GM12892 (cell line): Measurements from ENCODE around the gene ETV1.

Experiments used
- DNase-seq: peaks from one replicate; pipeline ENCODE4 v3.0.0; 2011; ENCODE audit not compliant: insufficient read length
- FAIRE-seq: peaks from 2 replicates; lab custom pipeline; 2011; peaks lifted over from hg19 to GRCh38; lab: Jason Lieb, UNC
- POLR2A ChIP-seq: IDR thresholded peaks from 2 replicates; pipeline ENCODE4 v1.6.1; 2011; ENCODE audit warnings: low read depth, low read length, control low read depth
- POLR2AphosphoS5 ChIP-seq: IDR thresholded peaks from 2 replicates; pipeline ENCODE4 v1.6.1; 2011; ENCODE audit warnings: low read depth, low read length, control low read depth
- TAF1 ChIP-seq: IDR thresholded peaks from 2 replicates; pipeline ENCODE4 v1.6.1; 2011; ENCODE audit warnings: low read depth, mild to moderate bottlenecking, control low read depth, low read length, borderline replicate concordance

ETV1 gene

DNA sequence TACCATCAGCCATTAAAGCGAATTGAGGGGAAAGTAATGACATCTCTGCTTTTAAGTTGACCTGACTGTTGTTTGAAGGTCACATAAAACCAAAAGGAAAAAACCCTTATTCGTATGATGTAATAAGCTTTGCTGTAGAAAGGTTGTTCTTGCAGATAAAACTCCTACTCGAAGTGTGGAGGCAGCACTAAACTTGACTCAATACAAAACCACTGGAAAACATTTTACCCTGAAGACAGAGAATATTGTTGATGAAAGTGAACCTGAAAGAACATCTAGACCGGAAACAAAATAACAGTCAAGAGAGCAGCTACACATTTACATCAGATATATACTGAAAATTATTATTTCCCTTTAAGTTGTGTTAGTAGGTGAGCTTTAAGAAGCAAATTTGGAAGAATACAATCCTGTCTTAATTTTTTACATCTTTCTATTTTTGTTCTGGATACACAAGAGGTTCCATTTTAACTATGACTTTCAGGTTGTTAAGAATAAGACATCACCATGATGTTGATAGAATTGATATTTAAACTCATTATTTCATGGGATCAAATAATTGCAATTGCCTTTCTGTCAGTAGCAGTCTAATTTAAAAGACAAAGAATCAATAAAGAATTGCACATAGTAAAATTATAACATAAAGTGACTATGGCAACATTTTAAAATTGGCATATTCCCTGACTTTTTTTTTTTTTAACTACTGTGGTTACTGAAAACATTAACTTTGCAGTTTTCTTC, 6.4 kb downstream of the ETV1 start:
- no peak for DNase-seq
- no peak for FAIRE-seq
- TF ChIP-seq POLR2A (no peak), POLR2AphosphoS5 (no peak), TAF1 (no peak)

DNA sequence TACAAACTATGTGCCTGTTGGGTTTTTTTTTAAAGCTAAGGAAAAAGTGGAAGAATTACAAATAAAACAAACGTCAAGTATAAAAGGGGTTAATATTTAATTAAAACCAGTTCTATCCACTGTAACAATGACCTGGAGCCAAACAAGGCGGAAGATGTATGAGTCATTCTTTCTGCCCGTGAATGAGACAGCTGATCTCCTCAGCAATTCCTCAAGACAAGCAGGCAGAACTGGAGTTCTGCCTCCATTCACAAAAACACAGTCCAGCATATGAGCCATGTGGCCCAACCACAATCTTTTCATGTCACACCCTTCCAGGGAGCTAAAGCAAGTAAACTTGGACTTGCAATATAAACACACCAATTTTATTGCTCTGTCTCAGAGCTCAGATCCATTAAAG, 8.4 kb downstream of the ETV1 start:
- DNase-seq (no peak), FAIRE-seq (no peak)
- no peak for TF ChIP-seq TAF1
- no peak for TF ChIP-seq POLR2AphosphoS5
- no peak for TF ChIP-seq POLR2A

DNA sequence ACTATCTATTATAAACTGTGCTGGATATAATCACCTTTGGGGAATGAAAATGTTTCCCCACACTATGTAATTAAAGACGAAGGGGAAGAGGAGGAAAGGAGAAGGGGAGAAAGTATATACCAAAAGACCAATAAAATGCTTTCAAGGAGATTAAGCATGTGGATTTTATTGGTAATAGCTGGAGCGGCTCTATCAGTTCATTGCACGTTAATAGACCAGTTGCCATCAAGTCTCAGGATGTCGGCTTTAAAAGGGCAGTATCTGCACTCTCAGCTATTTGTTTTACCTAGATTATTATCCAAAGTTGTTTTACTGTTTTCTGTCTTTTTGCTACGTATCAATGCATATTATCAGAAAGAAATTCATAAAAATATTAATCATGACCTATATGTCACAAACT, 9.0 kb downstream of the ETV1 start:
- FAIRE-seq, result no peak

DNA sequence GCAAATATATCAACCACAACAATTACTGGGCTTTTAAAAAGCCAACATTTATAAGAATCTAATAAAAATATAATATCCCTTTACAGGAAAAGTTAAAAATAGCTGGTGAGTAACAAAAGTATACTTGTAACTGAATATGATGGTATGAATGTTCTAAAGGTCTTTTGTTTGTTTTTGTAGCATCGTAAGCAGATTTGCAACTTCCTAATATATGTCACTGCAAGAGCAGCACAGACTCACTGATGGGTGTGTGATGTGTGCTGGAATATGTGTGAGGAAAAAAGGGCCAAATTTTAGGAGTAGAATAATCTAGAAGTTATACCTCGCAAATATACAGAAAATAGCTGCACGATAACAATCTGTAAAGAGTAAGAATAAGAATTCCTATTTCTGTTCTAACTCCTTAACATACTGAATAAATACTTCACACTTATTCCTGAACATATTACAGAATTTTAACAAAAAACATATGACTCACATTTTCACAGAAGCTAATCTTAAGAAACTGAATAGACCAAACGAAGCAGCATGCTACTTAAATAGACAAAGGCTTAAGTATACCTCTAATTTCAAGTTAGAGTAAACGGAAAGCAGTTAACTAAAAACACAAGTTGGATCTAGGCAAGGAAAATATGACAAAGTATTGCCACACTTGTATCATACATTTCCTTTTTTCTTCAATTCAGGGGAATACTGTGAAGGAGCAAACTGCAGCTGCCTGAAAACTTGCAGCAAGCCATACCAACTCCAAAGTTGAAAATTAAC, 9.6 kb downstream of the ETV1 start:
- no peak for TF ChIP-seq POLR2A
- no peak for DNase-seq
- FAIRE-seq, result no peak

More for the DNA sequence above, 9.0 kb downstream of the ETV1 start:
- TF ChIP-seq POLR2A (no peak), POLR2AphosphoS5 (no peak), TAF1 (no peak)
- DNase-seq, result no peak

DNA sequence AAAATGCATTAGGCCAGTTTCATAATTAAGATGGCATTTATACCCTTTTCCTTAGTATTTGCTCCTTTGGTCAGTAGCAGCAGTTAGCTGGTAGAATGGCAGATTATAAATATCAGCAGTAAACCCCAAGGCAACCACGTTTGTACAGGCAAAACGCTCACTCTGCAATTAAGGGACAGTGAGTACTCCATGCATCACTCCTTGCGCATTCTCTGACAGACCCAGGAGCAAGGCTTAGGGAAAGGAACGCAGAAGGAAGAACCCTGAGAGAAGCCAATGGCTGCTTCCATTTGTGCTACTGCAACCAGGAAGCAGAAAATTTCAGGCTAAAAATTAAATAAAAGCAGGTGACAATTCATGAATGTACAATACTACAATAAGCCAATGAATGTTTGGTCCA, 12.9 kb downstream of the ETV1 start:
- DNase-seq, result no peak
- TF ChIP-seq TAF1 (no peak), POLR2AphosphoS5 (no peak), POLR2A (no peak)
- FAIRE-seq, result no peak

DNA sequence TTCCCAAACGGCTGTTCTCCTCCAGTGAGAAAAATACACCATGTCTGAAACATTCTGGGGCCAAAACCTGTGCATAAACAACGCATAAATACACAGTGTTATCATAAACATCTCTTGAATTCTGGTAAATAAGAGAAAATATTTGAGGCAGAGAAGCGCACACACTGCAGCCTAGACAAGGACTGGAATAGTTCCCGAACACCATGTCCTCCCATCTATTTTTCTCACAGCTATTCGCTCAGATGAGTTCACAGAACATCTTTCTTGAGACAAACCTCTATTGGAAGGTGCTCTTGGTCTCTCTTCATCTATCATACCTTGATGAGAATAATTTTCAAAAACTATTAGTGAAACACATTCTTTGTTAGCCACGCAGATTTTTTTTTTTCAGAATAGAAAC, 24.4 kb downstream of the ETV1 start:
- TF ChIP-seq POLR2A, result no peak
- no peak for TF ChIP-seq POLR2AphosphoS5
- TF ChIP-seq TAF1, result no peak
- DNase-seq (no peak), FAIRE-seq (no peak)

DNA sequence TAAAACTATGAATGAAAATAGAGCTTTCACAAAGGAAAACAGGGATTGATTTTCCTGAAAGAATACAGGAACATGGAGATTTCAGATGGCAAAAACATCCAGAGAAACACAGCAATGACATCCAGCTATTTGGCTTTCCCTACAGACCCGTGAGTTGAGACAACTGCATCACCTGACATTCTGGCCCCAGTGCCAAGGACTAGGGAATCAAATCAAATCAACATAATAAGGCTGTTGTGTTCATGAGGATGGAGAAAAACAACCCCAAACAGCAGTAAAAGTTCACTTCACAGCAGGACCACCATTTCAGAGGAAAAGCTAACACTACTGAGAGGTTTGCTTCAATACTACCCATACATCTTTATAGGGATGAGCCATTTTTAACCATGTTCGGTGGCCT, 25.5 kb downstream of the ETV1 start:
- no peak for TF ChIP-seq POLR2AphosphoS5
- no peak for TF ChIP-seq POLR2A
- no peak for TF ChIP-seq TAF1
- no peak for FAIRE-seq
- DNase-seq, result no peak

DNA sequence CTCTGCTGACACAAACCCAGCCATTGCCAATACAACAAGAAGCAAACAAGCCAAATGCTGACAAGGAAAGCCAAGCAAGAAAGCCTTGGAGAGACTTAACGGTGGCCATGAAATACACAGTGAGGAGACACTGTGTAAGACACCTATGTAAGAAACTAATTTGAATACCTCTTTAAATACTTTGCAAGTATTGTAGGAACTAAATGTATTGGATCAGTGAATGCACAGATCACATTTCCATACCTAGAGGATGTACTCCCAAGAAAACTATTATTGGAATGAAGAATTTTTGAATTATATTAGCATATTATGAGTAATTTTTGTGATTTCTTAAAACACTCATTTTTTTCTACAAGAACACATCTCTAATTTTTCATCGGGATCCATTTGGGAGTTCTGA, 34.0 kb downstream of the ETV1 start:
- no peak for FAIRE-seq
- TF ChIP-seq POLR2AphosphoS5 (no peak), TAF1 (no peak)

DNA sequence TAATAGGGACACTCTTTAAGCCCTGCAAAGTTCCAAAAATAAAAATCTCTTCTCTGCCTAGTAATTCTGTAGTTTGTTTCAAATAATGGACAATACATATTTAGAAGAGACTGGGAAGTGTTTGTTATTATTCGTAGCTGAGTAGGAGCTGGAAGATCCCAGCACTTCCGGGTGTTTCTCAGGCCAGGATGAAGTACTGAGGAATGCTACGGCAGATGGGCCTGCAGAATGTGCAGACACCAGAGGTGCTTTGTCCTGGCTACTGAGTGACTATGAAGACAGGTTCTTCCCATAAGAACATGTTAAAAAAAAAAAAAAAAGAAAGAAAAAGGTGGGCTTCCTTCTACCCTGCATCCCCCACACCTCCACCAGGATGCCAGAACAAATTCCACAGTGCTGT, 36.1 kb downstream of the ETV1 start:
- FAIRE-seq (no peak), DNase-seq (no peak)
- TF ChIP-seq TAF1, result no peak
- no peak for TF ChIP-seq POLR2A
- TF ChIP-seq POLR2AphosphoS5, result no peak

More for the DNA sequence above, 34.0 kb downstream of the ETV1 start:
- DNase-seq, result no peak

DNA sequence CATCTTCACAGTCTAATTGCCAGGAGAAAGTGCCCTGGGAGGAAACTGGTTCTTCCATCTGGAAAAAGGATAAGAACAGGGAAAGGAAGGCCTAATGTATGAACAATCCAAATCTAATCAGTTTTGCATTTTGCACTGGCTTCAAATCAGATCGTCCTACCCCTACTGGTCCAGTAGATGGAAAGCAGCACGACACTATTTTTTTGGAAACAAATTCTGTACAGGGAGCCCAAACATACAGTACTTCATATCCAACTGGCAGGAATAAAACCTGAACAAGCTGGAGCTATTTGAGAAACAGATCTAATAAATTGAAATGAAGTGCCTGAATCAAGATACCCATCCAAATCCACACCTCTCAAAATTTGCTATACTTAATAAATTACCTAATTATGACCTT, 36.5 kb downstream of the ETV1 start:
- FAIRE-seq (no peak), DNase-seq (no peak)
- no peak for TF ChIP-seq POLR2A
- no peak for TF ChIP-seq TAF1
- TF ChIP-seq POLR2AphosphoS5, result no peak

DNA sequence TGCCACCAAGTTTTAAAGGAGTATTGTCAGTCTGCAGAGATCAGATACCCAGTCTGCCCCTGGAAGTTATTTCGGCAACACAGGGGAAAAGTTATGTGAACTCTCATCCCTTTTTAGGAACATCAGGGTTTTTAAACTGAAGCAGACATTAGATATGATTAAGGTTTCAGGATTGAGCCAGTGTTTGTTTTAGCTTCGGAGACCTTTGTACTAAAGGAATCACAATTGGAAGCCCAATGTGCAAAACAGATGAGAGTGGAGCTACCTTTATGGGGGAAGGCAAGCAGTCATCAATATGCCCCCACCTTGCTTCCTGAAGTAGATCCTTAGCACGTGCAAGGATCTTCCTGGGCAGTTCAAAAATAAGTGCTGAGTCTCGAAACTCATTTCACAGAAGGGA, 39.5 kb downstream of the ETV1 start:
- DNase-seq (no peak), FAIRE-seq (no peak)
- no peak for TF ChIP-seq POLR2AphosphoS5
- TF ChIP-seq POLR2A, result no peak

DNA sequence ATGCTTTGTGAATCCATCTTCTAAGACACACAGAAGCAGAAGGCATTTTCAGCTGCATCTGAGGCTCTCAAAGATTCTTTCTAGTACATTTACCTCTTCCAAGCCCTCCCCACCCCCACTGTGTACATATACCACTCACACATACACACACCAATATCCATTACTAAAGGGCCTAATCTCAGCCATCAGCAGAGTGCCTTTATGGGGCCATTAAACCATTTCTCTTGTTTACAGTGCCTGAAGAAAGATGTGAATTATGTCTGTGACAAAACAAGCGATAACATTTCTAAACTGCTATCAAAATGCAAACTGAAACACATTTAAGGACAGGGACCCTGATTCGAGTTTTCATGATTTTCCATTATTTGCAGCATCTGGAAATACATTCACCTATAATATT, 40.0 kb downstream of the ETV1 start:
- DNase-seq (no peak), FAIRE-seq (no peak)

DNA sequence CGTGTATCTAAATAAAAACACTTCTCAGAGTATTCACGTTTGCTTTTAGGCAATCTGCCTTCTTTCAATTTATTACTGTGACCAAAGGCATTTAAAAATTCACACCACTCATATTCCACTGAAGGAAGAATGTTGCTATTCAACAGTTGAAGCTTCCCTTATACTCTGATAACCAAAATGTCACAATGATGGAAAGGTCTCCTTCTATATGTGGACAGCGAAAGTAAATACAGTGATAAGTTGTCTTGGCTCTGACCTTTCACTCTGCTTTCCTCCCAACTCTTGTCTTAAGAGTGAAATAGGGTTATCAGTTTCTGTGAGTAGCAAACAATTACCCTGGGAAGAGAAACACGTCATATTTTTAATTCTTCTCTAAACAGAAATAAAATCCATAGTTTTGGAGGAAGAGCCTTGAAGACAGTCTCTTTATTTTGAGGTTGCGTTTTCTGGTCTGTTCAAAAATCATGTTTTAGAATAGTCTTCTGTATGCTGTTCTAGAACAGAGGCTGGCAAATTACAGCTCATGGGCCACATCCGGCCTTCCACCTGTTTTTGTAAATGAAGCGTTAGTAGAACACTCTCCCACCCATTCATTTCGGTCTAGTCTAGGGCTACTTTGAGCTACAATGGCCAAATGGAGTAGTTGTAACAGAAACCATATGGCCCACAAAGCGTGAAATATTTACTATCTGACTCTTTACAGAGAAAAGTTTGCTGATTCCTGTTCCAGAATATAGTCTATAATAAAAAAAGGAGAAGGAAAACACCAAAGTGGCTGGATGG, 41.3 kb downstream of the ETV1 start:
- FAIRE-seq (no peak), DNase-seq (no peak)
- TF ChIP-seq POLR2A, result no peak
- no peak for TF ChIP-seq POLR2AphosphoS5
- TF ChIP-seq TAF1, result no peak

More for the DNA sequence above, 40.0 kb downstream of the ETV1 start:
- TF ChIP-seq TAF1 (no peak), POLR2AphosphoS5 (no peak), POLR2A (no peak)
